DMS53 (cell line): ENCODE measurements around the gene PRRX1.

Experiments
- DNase-seq: peaks from one replicate; lab custom pipeline; 2025; lab: John Stamatoyannopoulos, UW

Gene PRRX1

DNA sequence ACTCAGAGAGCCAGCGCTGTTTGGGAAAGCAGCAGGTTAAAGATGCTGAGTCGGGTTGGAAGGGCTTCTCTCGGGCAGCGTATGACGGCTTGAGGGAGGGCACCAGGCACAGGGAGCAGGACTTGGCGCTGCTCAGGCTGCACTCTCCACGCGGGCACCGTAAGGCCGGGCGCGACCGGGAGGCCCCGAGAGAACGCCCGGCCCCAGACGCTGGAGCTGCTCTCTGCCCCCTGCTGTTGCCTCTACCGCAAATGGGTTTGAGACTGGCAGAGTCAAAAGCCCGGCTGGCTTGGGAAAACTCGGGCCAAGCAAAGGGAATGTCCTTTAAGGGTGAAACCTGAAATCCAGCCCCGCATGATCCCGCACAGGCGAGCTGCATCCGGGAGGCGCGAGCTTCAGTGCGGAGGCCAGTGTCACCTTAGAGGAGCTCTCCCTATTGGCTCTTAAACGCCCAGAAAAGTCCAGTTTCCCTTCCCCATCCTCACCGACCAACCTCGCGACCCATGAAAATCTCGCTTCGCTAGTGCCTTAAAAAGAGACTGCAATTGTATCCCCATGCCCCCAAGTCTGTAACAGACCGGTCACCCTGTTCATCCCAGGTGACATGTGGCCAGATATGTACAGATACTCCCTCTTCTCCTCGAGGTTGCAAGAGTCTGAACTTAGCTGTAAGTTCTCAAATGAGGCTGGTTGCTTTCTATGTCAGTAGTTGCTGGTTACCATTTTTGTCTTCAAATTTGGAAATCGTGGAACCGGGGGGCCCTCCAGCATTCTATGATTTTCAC lies 1.1 kb downstream of the PRRX1 start:
- peak; percentile 71 for DNase-seq

- DNase-seq: no peak
Observed at GRCh38 chr1:170665629-170666028, 1.7 kb downstream of the PRRX1 start.

- DNase-seq: no peak
Observed at GRCh38 chr1:170666541-170667254, 2.8 kb downstream of the PRRX1 start.

GRCh38 chr1:170668209-170669106 lies 4.5 kb downstream of the PRRX1 start:
- DNase-seq: peak; percentile 46

DNA sequence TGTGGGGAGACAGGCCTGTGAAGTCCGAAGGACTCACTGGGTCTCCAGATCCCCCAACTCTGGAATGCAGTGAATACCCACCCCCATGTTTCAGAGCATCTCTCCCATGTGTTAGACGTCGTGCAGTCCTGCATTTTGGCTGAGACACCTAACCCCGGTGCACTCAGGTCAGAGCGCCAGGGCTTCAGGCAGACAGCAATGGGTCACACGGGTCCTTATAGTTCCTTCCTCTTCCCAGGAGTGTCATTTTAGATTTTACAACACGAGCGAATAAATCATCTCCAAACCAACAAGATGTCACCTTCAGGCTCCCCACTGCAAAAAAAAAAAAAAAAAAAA lies 5.1 kb downstream of the PRRX1 start:
- no peak for DNase-seq

DNA sequence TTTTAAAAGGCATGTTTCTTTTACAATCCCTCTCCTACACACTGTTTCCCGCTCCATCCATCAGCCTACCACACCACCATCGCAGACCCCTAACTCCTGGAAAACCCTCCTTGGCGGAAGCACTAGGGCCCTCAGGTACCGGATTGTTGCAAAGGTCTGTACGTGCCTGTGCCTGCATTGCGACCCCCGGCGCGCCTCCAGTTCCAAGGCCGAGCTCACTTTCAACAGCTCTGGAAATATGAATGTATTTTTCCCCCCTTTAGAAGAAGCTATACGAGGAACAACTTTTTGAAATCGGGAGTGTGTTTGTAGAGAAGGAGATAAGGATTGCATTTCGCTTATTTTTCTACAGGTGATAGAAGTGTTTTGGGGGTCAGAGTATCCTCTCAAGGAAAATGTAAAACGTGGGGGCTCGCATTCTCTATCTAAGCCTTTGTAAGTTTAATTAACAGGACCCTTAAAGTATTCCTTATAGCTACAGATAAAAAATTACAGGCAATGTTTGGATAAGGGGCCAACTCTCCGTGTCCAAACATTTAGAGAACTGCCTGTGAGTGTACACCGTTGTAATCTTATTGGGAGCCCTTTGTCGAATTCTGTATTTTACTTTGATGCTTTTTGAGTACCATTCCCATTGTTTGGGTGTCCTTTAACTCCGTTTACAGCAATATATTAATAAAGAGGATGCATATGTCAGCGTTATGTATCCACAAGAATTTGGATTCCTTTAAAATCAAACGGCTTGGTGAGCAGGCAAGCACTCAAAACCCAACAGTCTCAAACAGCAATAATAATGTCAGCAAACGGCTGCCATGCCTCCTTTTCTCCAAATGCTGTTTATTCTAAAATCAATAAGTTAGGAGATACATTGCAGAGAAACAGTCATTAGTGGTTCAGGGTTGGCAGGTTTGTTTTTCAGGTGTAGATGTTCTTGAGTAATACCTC lies 5.9 kb downstream of the PRRX1 start:
- DNase-seq: no peak

GRCh38 chr1:170670802-170671628 lies 7.1 kb downstream of the PRRX1 start:
- no peak for DNase-seq

DNA sequence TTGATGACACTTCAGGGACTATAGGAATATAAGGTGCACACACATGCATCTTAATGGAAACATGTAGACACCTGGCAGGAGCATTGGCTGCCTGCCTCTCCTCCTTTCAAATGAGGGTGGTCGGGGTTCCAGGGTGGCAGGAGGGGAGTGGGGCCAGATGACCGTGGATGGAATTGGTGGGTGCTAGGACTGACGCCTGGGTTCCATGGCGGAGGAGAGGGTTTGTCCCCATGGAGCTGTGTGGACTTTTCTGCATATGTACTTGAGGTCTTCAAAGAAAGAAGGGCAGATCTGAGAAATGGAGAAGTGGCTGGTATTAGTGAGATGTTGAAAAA lies 7.7 kb downstream of the PRRX1 start:
- DNase-seq: no peak

DNA sequence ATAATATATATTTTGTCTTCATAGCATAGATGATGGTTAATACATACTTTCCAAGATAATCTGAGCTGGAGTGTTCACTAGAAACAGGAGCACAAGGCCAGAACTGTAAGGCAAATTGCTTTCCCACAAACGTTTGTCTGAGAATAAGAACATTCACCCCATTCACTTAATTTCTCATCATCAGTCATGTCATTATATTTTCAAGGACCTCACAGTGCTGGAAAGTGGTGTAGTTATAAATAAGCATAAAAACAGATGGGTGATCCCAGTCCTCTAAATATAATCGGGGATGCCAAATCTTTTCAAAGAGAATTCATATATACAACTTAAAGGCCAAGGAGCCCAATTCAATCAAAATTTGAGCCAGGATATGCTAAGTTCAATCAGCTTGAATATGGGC lies 8.4 kb downstream of the PRRX1 start:
- DNase-seq: no peak

- no peak for DNase-seq
Observed at GRCh38 chr1:170674239-170674638, 10.3 kb downstream of the PRRX1 start.

- no peak for DNase-seq
Observed at GRCh38 chr1:170674986-170675385, 11.1 kb downstream of the PRRX1 start.

- DNase-seq: no peak
Observed at GRCh38 chr1:170675865-170676264, 11.9 kb downstream of the PRRX1 start.

DNA sequence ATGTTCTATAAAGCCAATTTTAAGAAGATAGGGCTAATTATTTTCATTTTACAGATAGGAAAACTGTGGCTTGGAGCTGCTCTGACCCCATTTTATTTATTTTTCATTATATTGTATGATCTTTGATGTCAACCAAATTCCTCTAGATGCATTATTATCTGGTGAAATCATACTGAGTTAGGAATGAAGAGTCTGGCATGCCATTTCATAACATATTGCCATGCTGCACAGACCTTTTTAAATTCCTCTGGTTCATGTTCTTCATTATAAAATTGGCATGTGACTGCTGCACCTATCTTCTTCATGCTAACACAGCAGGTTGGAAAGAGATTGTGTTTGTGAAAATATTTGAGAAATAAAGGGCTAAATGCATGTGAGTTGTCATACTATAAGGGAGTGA lies 12.7 kb downstream of the PRRX1 start:
- DNase-seq: no peak

DNA sequence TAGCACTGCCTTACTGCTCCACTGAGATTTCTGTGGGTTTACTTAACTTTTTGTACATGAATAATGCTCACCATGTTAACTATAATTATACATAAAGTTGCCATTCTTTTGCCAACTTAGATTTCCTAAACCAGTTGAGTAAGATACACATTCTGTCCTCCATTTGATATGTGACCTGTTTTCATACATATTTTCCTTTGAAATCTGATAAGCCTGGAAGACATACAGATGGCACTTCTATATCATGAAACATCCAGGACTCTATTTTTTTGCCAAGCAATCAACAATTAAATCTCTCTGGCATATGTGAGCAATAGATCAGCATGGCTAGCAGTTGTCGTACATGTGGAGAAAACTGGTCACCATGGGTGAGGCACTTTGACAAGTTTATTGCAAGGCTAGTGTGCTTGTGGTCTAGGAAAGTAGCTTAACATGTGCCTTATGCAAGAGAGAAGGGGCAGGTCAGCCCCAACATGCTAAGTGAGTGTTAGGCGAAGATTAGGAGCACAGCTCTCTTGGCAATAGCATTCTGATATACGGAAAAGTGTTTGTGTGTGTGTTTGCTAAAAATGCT lies 14.2 kb downstream of the PRRX1 start:
- no peak for DNase-seq

GRCh38 chr1:170680428-170680827 lies 16.5 kb downstream of the PRRX1 start:
- no peak for DNase-seq

DNA sequence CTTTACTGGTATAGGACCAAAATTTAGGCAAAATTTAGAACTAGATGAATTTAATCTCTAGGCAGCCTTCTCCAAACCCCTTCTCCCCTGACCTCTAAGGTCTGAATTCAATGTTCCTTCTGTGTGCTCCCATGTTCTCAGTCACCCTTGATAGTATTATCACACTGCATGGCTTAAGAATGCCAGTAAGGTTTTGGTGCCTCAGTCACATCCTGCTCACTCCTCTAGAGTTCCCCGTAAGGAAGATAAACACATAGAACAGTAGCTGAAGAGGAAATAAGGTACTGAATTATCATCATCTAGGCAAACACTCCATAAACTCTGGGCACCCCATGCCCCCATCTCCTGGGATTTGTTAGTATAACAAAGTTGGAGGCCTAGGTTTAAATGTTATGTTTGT lies 18.2 kb downstream of the PRRX1 start:
- DNase-seq: no peak

DNA sequence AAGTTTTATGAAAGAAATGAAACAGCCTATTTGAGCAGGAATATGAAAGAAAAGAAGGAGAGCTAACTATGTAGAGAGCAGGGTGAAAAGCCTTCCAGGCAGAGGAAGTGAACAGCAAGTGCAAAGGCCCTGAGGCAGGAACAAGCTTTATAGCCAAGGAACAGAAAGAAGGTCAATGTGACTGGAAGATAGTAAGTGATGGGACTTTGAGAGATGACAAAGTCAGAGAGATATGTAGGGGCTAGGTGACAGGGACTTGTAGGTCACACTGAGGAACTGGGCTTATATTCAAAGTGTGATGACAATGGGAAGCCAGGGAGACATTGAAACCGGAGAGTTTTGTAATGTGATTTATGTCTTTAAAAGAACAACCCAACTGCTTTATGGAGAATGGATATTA lies 18.9 kb downstream of the PRRX1 start:
- no peak for DNase-seq

- DNase-seq: no peak
Observed at GRCh38 chr1:170685166-170685565, 21.2 kb downstream of the PRRX1 start.

DNA sequence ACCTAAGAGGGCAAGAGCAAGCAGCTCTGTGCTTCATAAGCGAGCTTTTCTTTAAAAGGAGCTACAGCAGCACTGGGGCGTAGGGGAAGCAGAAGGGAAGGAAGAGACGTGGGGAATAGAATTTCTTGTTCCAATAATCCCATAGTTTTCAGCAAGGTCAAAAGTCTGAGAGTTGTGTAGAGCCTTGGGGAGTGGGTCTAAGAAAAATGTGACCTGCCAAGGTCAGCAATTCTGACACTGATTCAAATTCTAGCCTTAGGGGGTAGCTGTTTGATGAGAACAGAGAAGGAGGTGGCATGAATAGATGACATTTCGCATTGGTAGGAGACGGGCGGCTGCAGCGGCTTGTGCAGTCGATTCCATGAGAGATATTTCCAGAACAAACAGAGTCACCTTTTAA lies 22.4 kb downstream of the PRRX1 start:
- no peak for DNase-seq

DNA sequence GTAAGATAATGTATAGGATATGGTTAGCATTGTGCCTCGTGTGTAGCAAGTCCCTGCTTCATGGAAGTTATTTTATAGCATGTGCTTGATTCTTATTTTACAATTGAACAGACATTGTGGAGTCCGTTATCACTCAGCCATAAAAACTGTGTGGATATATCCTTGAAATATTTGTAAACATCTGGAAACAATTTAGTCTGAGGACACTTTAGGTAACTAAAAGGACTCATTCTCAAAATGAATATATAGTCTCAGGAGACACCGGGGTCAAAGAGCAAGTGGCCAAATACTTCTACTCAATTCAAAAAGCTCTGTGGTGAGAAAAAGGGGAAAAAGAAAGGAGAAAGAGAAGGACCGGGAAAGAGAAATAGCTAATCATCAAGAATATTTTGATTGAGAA lies 23.7 kb downstream of the PRRX1 start:
- DNase-seq: no peak

GRCh38 chr1:170691258-170691657 lies 27.3 kb downstream of the PRRX1 start:
- DNase-seq: no peak
